ENCODE data around the gene SDCCAG8. TPM values are rescaled to one million over a fixed set of nuclear protein-coding genes. Genes with fewer than 3 reads are reported as not detected.

The SDCCAG8 gene
- total RNA-seq, 1 experiment from 2014 or later = 14.3 TPM

GRCh38 chr1:243482141-243483022 is 226.5 kb downstream of the SDCCAG8 start:
- peak; percentile 20 for DNase-seq (ENCODE audit: low read depth)

- no peak for DNase-seq (ENCODE audit: low read depth)
Measured at GRCh38 chr1:243483071-243483771, 227.4 kb downstream of the SDCCAG8 start.

GRCh38 chr1:243483952-243484351 is 228.1 kb downstream of the SDCCAG8 start:
- DNase-seq (ENCODE audit: low read depth) = no peak

- DNase-seq (ENCODE audit: low read depth) = no peak
Measured at GRCh38 chr1:243487036-243487648, 231.3 kb downstream of the SDCCAG8 start.

- no peak for DNase-seq (ENCODE audit: low read depth)
Measured at GRCh38 chr1:243487649-243488227, 231.9 kb downstream of the SDCCAG8 start.

- no peak for DNase-seq (ENCODE audit: low read depth)
Measured at GRCh38 chr1:243488459-243489157, 232.8 kb downstream of the SDCCAG8 start.

GRCh38 chr1:243489158-243489527 is 233.3 kb downstream of the SDCCAG8 start:
- DNase-seq (ENCODE audit: low read depth) = no peak

- no peak for DNase-seq (ENCODE audit: low read depth)
Measured at GRCh38 chr1:243489681-243490546, 234.1 kb downstream of the SDCCAG8 start.

- DNase-seq (ENCODE audit: low read depth) = no peak
Measured at GRCh38 chr1:243490748-243491686, 235.2 kb downstream of the SDCCAG8 start.

- DNase-seq (ENCODE audit: low read depth) = no peak
Measured at GRCh38 chr1:243493156-243494129, 237.6 kb downstream of the SDCCAG8 start.

GRCh38 chr1:243494741-243495431 is 239.0 kb downstream of the SDCCAG8 start:
- peak; percentile 9 for DNase-seq (ENCODE audit: low read depth)

- no peak for DNase-seq (ENCODE audit: low read depth)
Measured at GRCh38 chr1:243495442-243496186, 239.8 kb downstream of the SDCCAG8 start.

GRCh38 chr1:243496187-243496646 is 240.4 kb downstream of the SDCCAG8 start:
- DNase-seq (ENCODE audit: low read depth) = no peak

GRCh38 chr1:243496806-243497205 is 241.0 kb downstream of the SDCCAG8 start:
- no peak for DNase-seq (ENCODE audit: low read depth)

- DNase-seq (ENCODE audit: low read depth) = no peak
Measured at GRCh38 chr1:243497939-243498681, 242.3 kb downstream of the SDCCAG8 start.

GRCh38 chr1:243499248-243499647 is 243.4 kb downstream of the SDCCAG8 start:
- DNase-seq (ENCODE audit: low read depth) = no peak
